Uterus (tissue), 2 donors: ENCODE measurements around the gene CDH12.

Experiments used
- POLR2A ChIP-seq, 2 donors: fragments of 450-650 bp; IDR thresholded peaks; one replicate each; pipeline ENCODE4 v1.6.1; 2016; ENCODE audit warnings: antibody characterized with exemption in 2 of 2, mild to moderate bottlenecking in 1 of 2, moderate library complexity in 1 of 2
- TF ChIP-seq, protein P1 (sequence below), 4 experiments: fragments of 200-600 bp in 2 of 4; fragments of 450-650 bp in 2 of 4; sonication (generic) in 2 of 4; IDR thresholded peaks; one replicate each; pipeline ENCODE4 v1.5.1; 2016 to 2019; ENCODE audit warnings: antibody characterized with exemption in 4 of 4, mild to moderate bottlenecking in 2 of 4, moderate library complexity in 1 of 4

DNA sequence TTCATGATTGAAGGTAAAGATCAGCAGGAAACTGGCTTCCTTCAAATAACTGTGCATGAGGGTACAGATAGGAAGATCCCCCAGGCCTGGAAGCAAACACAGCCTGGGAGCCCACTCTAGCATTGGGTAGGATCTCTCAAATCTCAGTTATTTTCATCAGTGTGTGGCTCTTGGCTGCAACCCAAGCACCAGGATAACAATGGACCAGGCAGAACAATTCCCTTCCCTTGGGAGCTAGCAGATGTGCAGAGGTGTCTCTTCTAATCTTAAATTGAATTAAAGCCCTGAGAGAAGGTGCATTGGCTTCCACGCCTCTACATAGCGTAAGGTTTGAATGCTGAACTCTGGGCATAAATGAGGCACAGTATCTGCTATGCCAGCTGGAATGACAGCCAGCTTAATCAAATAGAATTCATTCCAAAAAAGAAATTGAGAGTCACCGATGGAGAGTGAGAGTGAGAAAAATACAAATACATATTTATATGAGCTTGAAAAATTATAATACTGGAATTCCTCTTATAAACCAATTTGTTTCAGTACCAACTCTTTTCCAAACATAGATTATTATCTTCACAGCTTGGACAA, 957.3 kb downstream of the CDH12 start:
- TF ChIP-seq, protein P1, sequence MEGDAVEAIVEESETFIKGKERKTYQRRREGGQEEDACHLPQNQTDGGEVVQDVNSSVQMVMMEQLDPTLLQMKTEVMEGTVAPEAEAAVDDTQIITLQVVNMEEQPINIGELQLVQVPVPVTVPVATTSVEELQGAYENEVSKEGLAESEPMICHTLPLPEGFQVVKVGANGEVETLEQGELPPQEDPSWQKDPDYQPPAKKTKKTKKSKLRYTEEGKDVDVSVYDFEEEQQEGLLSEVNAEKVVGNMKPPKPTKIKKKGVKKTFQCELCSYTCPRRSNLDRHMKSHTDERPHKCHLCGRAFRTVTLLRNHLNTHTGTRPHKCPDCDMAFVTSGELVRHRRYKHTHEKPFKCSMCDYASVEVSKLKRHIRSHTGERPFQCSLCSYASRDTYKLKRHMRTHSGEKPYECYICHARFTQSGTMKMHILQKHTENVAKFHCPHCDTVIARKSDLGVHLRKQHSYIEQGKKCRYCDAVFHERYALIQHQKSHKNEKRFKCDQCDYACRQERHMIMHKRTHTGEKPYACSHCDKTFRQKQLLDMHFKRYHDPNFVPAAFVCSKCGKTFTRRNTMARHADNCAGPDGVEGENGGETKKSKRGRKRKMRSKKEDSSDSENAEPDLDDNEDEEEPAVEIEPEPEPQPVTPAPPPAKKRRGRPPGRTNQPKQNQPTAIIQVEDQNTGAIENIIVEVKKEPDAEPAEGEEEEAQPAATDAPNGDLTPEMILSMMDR (IDR thresholded peaks at IDR 0.05), result no peak
- no peak for TF ChIP-seq POLR2A (IDR thresholded peaks at IDR 0.05)
